Endothelial cell of coronary artery (primary cell): Measurements from ENCODE around the gene VWCE. TPM values are rescaled to one million over a fixed set of nuclear protein-coding genes. Genes with fewer than 3 reads are reported as not detected.

Source experiments
- total RNA-seq: library from RNA; depleted of rRNA; stranded (reverse); fragments of >200 nt; gene quantifications from 2 replicates; pipeline ENCODE4 v1.2.3, GENCODE V29; 2014

VWCE gene, protein sequence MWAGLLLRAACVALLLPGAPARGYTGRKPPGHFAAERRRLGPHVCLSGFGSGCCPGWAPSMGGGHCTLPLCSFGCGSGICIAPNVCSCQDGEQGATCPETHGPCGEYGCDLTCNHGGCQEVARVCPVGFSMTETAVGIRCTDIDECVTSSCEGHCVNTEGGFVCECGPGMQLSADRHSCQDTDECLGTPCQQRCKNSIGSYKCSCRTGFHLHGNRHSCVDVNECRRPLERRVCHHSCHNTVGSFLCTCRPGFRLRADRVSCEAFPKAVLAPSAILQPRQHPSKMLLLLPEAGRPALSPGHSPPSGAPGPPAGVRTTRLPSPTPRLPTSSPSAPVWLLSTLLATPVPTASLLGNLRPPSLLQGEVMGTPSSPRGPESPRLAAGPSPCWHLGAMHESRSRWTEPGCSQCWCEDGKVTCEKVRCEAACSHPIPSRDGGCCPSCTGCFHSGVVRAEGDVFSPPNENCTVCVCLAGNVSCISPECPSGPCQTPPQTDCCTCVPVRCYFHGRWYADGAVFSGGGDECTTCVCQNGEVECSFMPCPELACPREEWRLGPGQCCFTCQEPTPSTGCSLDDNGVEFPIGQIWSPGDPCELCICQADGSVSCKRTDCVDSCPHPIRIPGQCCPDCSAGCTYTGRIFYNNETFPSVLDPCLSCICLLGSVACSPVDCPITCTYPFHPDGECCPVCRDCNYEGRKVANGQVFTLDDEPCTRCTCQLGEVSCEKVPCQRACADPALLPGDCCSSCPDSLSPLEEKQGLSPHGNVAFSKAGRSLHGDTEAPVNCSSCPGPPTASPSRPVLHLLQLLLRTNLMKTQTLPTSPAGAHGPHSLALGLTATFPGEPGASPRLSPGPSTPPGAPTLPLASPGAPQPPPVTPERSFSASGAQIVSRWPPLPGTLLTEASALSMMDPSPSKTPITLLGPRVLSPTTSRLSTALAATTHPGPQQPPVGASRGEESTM
- 1.9 and 4.1 TPM in 2 replicates for total RNA-seq

DNA sequence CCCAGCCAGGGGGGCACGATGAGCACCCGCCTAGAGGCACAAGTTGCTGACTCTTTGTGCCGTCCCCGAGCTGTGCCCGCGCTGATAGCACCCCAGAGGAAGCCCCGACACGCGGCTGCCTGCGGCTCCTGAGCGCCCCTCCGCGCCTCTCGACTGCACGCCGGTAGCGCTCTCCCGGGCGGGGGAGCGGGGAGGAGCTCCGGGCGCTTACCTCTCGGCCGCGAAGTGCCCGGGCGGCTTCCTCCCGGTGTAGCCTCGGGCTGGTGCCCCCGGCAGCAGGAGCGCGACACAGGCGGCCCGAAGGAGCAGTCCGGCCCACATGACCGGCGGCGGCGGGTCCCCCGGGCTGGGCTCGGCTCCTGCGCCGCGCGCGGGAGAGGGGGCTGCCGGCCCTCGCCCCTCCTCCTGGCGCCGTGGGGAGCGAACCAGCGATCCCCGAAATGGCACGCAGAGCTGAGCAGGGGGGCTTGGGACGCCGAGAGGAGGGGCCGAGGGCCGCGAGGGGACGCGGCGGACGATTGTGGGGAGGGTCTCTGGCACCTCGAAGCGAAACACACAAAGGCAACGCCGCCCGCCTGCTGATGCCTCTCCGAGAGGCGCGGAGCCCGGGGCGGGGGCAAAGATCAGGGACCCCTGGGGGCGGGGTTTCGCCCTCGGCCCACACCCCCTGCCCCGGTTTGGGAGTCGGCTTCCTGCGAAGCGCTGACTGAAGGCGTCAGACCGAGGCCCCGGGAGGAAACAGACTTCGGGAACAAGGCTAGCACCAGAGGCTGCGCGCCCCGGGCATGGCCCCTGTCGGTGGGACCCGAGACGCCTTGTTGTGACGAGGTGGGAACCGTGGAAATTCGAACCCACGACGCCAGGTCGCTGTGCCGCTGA is at the start of gene VWCE:
Gene VWCE, minus strand, starts transcription at position 600 of the 879 bp plus-strand sequence. Its CDS starts 279 bp downstream, at position 321.

DNA sequence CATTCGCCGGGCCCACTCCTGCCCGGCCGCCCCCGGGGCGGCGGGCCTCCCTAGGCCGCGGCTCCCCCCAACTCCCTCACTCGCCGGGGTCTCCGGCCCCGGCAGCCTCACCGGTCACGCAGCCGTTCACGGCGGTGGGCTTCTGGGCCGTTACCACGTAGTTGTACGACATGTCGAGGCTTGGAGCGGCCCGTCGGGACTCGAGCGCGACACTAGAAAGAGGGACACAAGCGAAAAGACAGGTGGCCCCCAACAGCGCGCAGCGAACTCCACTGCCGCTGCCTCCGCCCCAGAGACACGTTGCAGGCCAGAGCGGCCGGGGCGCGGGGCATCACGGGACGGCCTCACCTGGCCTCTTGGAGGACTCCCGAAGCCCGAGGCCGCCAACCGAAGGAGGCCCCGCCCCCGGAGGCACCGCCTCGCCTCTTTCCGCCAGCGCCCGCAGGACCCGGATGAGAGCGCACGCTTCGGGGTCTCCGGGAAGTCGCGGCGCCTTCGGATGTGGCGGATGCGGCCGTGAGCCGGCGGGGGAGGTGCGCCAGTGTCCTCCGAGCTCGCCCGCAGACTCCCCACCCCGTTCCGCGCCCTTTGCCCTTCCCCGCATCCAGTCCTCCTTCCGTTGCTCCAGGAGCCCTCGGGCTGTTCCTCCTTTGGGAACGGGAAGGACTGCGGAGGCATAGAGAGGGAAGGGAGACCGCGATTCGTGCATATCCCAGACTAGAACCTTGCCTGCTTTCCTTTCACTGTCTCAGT is 37.9 kb upstream of the VWCE start, which contains the start of the genes DDB1 and TKFC:
Gene DDB1, minus strand, starts transcription at position 309 of the 753 bp plus-strand sequence. Its CDS starts 137 bp downstream, at position 172.
Gene TKFC, plus strand, starts transcription at position 432 of the 753 bp plus-strand sequence. CDS start 1,501 bp downstream, outside the sequence.

DNA sequence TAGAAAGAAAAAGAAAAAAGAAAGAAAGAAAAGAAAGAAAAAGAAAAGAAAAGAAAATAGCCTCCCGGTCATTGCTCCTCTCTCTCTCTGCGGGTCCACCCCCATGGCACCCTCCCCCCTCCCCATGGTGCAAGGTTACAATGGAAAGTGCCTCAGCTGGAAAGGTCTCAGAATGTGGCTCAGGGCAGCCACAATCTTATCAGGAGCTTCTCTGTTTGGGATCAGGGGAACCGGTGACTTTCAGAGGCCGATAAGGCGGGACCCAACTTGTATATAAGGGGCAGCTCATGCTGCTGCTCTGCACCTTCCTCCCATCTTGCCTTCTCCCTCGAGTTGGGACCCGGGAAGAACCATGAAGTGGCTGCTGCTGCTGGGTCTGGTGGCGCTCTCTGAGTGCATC is 54.2 kb downstream of the VWCE start, which contains the start of gene PGA5:
Gene PGA5, plus strand, starts transcription at position 301 of the 400 bp plus-strand sequence. Its CDS starts 52 bp downstream, at position 353.

DNA sequence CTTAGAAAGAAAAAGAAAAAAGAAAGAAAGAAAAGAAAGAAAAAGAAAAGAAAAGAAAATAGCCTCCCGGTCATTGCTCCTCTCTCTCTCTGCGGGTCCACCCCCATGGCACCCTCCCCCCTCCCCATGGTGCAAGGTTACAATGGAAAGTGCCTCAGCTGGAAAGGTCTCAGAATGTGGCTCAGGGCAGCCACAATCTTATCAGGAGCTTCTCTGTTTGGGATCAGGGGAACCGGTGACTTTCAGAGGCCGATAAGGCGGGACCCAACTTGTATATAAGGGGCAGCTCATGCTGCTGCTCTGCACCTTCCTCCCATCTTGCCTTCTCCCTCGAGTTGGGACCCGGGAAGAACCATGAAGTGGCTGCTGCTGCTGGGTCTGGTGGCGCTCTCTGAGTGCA is 73.1 kb downstream of the VWCE start, which contains the start of gene PGA4:
Gene PGA4, plus strand, starts transcription at position 301 of the 400 bp plus-strand sequence. Its CDS starts 54 bp downstream, at position 355.

Other genes with a start within 250 kb of the VWCE start
- not detected in 2 replicates for gene CD5, start 192.8 kb downstream of the VWCE start, total RNA-seq
- gene VPS37C, start 133.9 kb downstream of the VWCE start, total RNA-seq: 8.0 and 8.3 TPM in 2 replicates
- 0.09 TPM in 1 of 2 replicates, not detected in the other for gene PGA3, start 91.8 kb downstream of the VWCE start, total RNA-seq
- not detected in 2 replicates for gene PGA4, start 73.0 kb downstream of the VWCE start, total RNA-seq
- gene PGA5, start 54.1 kb downstream of the VWCE start, total RNA-seq: not detected in 2 replicates
- 274 and 319 TPM in 2 replicates for gene DDB1, start 37.8 kb upstream of the VWCE start, total RNA-seq
- gene TKFC, start 37.9 kb upstream of the VWCE start, total RNA-seq: 12.3 and 18.7 TPM in 2 replicates
- 30.8 and 32.1 TPM in 2 replicates for gene CYB561A3, start 66.6 kb upstream of the VWCE start, total RNA-seq
- 10.0 and 13.3 TPM in 2 replicates for gene TMEM138, start 67.1 kb upstream of the VWCE start, total RNA-seq
- gene TMEM216, start 97.3 kb upstream of the VWCE start, total RNA-seq: 6.6 and 9.1 TPM in 2 replicates
- gene CPSF7, start 134.7 kb upstream of the VWCE start, total RNA-seq: 10.1 and 13.2 TPM in 2 replicates
- 41.4 and 50.6 TPM in 2 replicates for gene SDHAF2, start 134.8 kb upstream of the VWCE start, total RNA-seq
- not detected in 2 replicates for gene LRRC10B, start 213.4 kb upstream of the VWCE start, total RNA-seq